ENCODE results near the gene FBLN1.
"Not testable (repeated sequence)": the region's sequence is repeated elsewhere in the genome, so short reads cannot be mapped to it uniquely, and the experiment has no call there.

Gene FBLN1

GRCh38 chr22:45552580-45553350 lies 50.1 kb downstream of the FBLN1 start:
- Mint-ChIP-seq H3K9me3 (no peaks in the 10 kb centered on the region), H3K27me3 (peaks cover 17% of the 10 kb centered on the region), H3K4me3 (no peak overlapping the region), H3K4me1 (peaks cover 5% of the 10 kb centered on the region), H3K27ac (no peak overlapping the region)
- ATAC-seq (no peak), DNase-seq (no peak)

- Mint-ChIP-seq H3K4me3 (no peak overlapping the region), H3K4me1 (peaks cover 5% of the 10 kb centered on the region), H3K9me3 (no peaks in the 10 kb centered on the region), H3K27ac (no peak overlapping the region), H3K27me3 (peaks cover 20% of the 10 kb centered on the region)
- ATAC-seq (no peak), DNase-seq (peak; percentile 48 to 51)
Measured at GRCh38 chr22:45553351-45554039, 50.8 kb downstream of the FBLN1 start.

- Mint-ChIP-seq H3K9me3 (no peaks in the 10 kb centered on the region), H3K27me3 (peaks cover 20% of the 10 kb centered on the region), H3K4me1 (peaks cover 5% of the 10 kb centered on the region), H3K4me3 (no peak overlapping the region), H3K27ac (no peak overlapping the region)
- DNase-seq (no peak), ATAC-seq (no peak)
Measured at GRCh38 chr22:45554040-45554406, 51.3 kb downstream of the FBLN1 start.

GRCh38 chr22:45554861-45555260 lies 52.2 kb downstream of the FBLN1 start:
- no peaks in the 10 kb centered on the region for H3K9me3 Mint-ChIP-seq
- DNase-seq = no peak
- H3K4me1 Mint-ChIP-seq = peaks cover 5% of the 10 kb centered on the region
- H3K27me3 Mint-ChIP-seq = peaks cover 20% of the 10 kb centered on the region
- no peak overlapping the region for H3K4me3 Mint-ChIP-seq
- no peak for ATAC-seq
- H3K27ac Mint-ChIP-seq = no peak overlapping the region

- H3K9me3 Mint-ChIP-seq = peaks cover 8 to 20% of the 10 kb centered on the region in 2 donors
- not testable (repeated sequence) for DNase-seq, H3K4me3 Mint-ChIP-seq, ATAC-seq, H3K27ac Mint-ChIP-seq, H3K4me1 Mint-ChIP-seq
- H3K27me3 Mint-ChIP-seq = peaks cover 20% of the 10 kb centered on the region
Measured at GRCh38 chr22:45557926-45558325, 55.2 kb downstream of the FBLN1 start.

GRCh38 chr22:45560092-45560491 lies 57.4 kb downstream of the FBLN1 start:
- H3K9me3 Mint-ChIP-seq = peaks cover 8 to 20% of the 10 kb centered on the region in 2 donors
- ATAC-seq, H3K27ac Mint-ChIP-seq, DNase-seq, H3K4me1 Mint-ChIP-seq, H3K27me3 Mint-ChIP-seq, H3K4me3 Mint-ChIP-seq: not testable (repeated sequence)

GRCh38 chr22:45560761-45561160 lies 58.1 kb downstream of the FBLN1 start:
- H3K4me1 Mint-ChIP-seq, ATAC-seq, DNase-seq, H3K27ac Mint-ChIP-seq, H3K4me3 Mint-ChIP-seq: not testable (repeated sequence)
- H3K9me3 Mint-ChIP-seq = peaks cover 8 to 20% of the 10 kb centered on the region in 2 donors
- peaks cover 14% of the 10 kb centered on the region for H3K27me3 Mint-ChIP-seq

- Mint-ChIP-seq H3K27ac (no peak overlapping the region), H3K27me3 (peaks cover 27% of the 10 kb centered on the region), H3K4me1 (no peaks in the 10 kb centered on the region), H3K9me3 (peaks cover 8 to 20% of the 10 kb centered on the region in 2 donors), H3K4me3 (no peak overlapping the region)
- no peak for ATAC-seq
- DNase-seq = no peak
Measured at GRCh38 chr22:45562102-45562501, 59.4 kb downstream of the FBLN1 start.

GRCh38 chr22:45562537-45563361 lies 60.1 kb downstream of the FBLN1 start:
- Mint-ChIP-seq H3K4me1 (no peaks in the 10 kb centered on the region), H3K4me3 (no peak overlapping the region), H3K27me3 (peaks cover 31% of the 10 kb centered on the region), H3K9me3 (peaks cover 8 to 20% of the 10 kb centered on the region in 2 donors), H3K27ac (no peak overlapping the region)
- DNase-seq = no peak
- ATAC-seq = no peak

- peaks cover 8 to 20% of the 10 kb centered on the region in 2 donors for H3K9me3 Mint-ChIP-seq
- no peak overlapping the region for H3K27ac Mint-ChIP-seq
- no peak for ATAC-seq
- no peaks in the 10 kb centered on the region for H3K4me1 Mint-ChIP-seq
- DNase-seq = no peak
- H3K27me3 Mint-ChIP-seq = peaks cover 28% of the 10 kb centered on the region
- no peak overlapping the region for H3K4me3 Mint-ChIP-seq
Measured at GRCh38 chr22:45563362-45564040, 60.8 kb downstream of the FBLN1 start.

- ATAC-seq (no peak), DNase-seq (no peak)
- H3K4me1 Mint-ChIP-seq = no peaks in the 10 kb centered on the region
- H3K27ac Mint-ChIP-seq = no peak overlapping the region
- H3K4me3 Mint-ChIP-seq = no peak overlapping the region
- peaks cover 16 to 20% of the 10 kb centered on the region in 2 donors for H3K9me3 Mint-ChIP-seq
- H3K27me3 Mint-ChIP-seq = peaks cover 28% of the 10 kb centered on the region
Measured at GRCh38 chr22:45564349-45565030, 61.8 kb downstream of the FBLN1 start.

- DNase-seq (no peak), ATAC-seq (no peak)
- Mint-ChIP-seq H3K27ac (no peak overlapping the region), H3K9me3 (peaks cover 14 to 18% of the 10 kb centered on the region in 2 donors), H3K27me3 (peaks cover 28% of the 10 kb centered on the region), H3K4me1 (no peaks in the 10 kb centered on the region), H3K4me3 (no peak overlapping the region)
Measured at GRCh38 chr22:45565171-45565570, 62.5 kb downstream of the FBLN1 start.

- Mint-ChIP-seq H3K4me3 (no peak overlapping the region), H3K9me3 (peaks cover 13 to 18% of the 10 kb centered on the region in 2 donors), H3K27ac (no peak overlapping the region), H3K27me3 (peaks cover 28% of the 10 kb centered on the region), H3K4me1 (no peaks in the 10 kb centered on the region)
- ATAC-seq (no peak), DNase-seq (no peak)
Measured at GRCh38 chr22:45565973-45566372, 63.3 kb downstream of the FBLN1 start.

- Mint-ChIP-seq H3K27me3 (peaks cover 28% of the 10 kb centered on the region), H3K27ac (no peak overlapping the region), H3K9me3 (peaks cover 13 to 15% of the 10 kb centered on the region in 2 donors), H3K4me3 (no peak overlapping the region), H3K4me1 (no peaks in the 10 kb centered on the region)
- DNase-seq (no peak), ATAC-seq (no peak)
Measured at GRCh38 chr22:45568213-45568612, 65.5 kb downstream of the FBLN1 start.

- Mint-ChIP-seq H3K27me3 (peaks cover 17% of the 10 kb centered on the region), H3K4me1 (no peaks in the 10 kb centered on the region), H3K4me3 (no peak overlapping the region), H3K9me3 (peaks cover 13 to 15% of the 10 kb centered on the region in 2 donors), H3K27ac (no peak overlapping the region)
- no peak for ATAC-seq
- DNase-seq = no peak
Measured at GRCh38 chr22:45571089-45571488, 68.4 kb downstream of the FBLN1 start.
